Mesothelial cell of epicardium (in vitro differentiated cells): ENCODE data around the gene EPHB6. TPM values are rescaled to one million over a fixed set of nuclear protein-coding genes. Genes with fewer than 3 reads are reported as not detected.
A peak's percentile ranks its signal among the peaks of the same experiment; 100 is the strongest.

ENCODE experiments used
- DNase-seq, 2 experiments: peaks; one replicate each; pipeline ENCODE4 v3.0.0; 2021; ENCODE audit warnings: low spot score in 2 of 2; ENCODE audit not compliant: unreplicated experiment in 2 of 2
- H3K27ac Mint-ChIP-seq: 2 replicates; pipeline ENCODE4 v1.8.0; 2021; ENCODE audit warnings: mixed read lengths
- H3K27me3 Mint-ChIP-seq: 2 replicates; pipeline ENCODE4 v1.8.0; 2021; ENCODE audit warnings: low read depth, mixed read lengths
- H3K36me3 Mint-ChIP-seq: 2 replicates; pipeline ENCODE4 v1.8.0; 2021; ENCODE audit warnings: mixed read lengths
- H3K4me1 Mint-ChIP-seq: 2 replicates; pipeline ENCODE4 v1.8.0; 2021; ENCODE audit warnings: mixed read lengths
- H3K4me3 Mint-ChIP-seq: 2 replicates; pipeline ENCODE4 v1.8.0; 2021; ENCODE audit warnings: mild to moderate bottlenecking, moderate library complexity, mixed read lengths
- H3K9me3 Mint-ChIP-seq: 2 replicates; pipeline ENCODE4 v1.8.0; 2021; ENCODE audit warnings: mixed read lengths
- total RNA-seq: library from RNA; stranded (reverse); gene quantifications from 3 replicates; pipeline ENCODE4 v1.2.1, GENCODE V29; 2021
- TF ChIP-seq, protein P1 (sequence below): fragments of 200-600 bp; sonication (generic); IDR thresholded peaks from one replicate; pipeline ENCODE4 v1.5.0; 2021; ENCODE audit warnings: antibody characterized with exemption; ENCODE audit not compliant: unreplicated experiment

Gene EPHB6, protein sequence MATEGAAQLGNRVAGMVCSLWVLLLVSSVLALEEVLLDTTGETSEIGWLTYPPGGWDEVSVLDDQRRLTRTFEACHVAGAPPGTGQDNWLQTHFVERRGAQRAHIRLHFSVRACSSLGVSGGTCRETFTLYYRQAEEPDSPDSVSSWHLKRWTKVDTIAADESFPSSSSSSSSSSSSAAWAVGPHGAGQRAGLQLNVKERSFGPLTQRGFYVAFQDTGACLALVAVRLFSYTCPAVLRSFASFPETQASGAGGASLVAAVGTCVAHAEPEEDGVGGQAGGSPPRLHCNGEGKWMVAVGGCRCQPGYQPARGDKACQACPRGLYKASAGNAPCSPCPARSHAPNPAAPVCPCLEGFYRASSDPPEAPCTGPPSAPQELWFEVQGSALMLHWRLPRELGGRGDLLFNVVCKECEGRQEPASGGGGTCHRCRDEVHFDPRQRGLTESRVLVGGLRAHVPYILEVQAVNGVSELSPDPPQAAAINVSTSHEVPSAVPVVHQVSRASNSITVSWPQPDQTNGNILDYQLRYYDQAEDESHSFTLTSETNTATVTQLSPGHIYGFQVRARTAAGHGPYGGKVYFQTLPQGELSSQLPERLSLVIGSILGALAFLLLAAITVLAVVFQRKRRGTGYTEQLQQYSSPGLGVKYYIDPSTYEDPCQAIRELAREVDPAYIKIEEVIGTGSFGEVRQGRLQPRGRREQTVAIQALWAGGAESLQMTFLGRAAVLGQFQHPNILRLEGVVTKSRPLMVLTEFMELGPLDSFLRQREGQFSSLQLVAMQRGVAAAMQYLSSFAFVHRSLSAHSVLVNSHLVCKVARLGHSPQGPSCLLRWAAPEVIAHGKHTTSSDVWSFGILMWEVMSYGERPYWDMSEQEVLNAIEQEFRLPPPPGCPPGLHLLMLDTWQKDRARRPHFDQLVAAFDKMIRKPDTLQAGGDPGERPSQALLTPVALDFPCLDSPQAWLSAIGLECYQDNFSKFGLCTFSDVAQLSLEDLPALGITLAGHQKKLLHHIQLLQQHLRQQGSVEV
- 28.0 to 30.9 TPM (median 28.9 TPM) in 3 replicates for total RNA-seq

DNA sequence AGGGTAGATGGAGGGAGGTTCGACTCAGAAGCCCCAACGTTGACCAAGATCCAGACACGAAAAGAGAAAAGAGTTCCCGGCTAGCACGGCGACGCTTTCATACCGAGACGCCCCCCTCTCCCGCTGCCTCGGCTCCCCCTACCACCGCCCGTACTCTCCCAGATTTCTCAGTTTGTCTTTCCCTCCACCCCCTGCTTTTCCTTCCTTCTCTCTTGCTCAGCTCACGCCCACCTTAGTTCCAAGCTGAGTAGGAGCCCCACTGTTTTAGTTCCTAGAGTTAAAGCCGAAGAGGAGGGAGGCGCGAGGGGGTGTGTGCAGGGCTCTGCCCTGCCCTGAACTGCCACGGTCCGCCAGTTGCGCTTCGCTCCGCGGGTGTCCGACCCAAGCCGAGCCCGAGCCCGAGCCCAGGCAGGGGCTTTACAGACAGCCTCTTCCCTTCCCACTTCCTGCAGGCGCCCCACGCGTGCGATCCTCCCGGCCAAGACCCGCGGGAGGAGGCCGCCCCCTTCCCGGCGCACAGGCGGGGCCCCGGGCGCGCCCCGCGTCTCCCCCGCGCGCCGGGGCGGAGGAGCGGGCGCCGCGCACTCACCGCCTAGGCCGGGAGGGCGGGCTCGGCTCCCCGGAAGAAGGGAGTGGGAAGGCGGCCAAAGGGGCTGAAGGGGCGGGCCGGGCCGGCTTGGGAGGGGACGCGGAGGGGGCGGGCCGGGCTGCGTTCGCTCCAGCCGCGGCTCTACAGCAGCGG is at the start of gene EPHB6:
TSS of gene EPHB6 (plus strand) at position 705 of the 742 bp plus-strand sequence. CDS start 8,152 bp downstream, outside the sequence.
- Mint-ChIP-seq H3K4me1 (peaks cover 22% of the 10 kb centered on the region), H3K27ac (peak within 1 kb of the TSS; percentile 90), H3K36me3 (no peaks in the 10 kb centered on the region), H3K4me3 (peak within 1 kb of the TSS; percentile 93), H3K9me3 (no peaks in the 10 kb centered on the region), H3K27me3 (peaks cover 16% of the 10 kb centered on the region)
- TF ChIP-seq, protein P1, sequence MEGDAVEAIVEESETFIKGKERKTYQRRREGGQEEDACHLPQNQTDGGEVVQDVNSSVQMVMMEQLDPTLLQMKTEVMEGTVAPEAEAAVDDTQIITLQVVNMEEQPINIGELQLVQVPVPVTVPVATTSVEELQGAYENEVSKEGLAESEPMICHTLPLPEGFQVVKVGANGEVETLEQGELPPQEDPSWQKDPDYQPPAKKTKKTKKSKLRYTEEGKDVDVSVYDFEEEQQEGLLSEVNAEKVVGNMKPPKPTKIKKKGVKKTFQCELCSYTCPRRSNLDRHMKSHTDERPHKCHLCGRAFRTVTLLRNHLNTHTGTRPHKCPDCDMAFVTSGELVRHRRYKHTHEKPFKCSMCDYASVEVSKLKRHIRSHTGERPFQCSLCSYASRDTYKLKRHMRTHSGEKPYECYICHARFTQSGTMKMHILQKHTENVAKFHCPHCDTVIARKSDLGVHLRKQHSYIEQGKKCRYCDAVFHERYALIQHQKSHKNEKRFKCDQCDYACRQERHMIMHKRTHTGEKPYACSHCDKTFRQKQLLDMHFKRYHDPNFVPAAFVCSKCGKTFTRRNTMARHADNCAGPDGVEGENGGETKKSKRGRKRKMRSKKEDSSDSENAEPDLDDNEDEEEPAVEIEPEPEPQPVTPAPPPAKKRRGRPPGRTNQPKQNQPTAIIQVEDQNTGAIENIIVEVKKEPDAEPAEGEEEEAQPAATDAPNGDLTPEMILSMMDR, result no peak
- peak; percentile 71 to 89 for DNase-seq

DNA sequence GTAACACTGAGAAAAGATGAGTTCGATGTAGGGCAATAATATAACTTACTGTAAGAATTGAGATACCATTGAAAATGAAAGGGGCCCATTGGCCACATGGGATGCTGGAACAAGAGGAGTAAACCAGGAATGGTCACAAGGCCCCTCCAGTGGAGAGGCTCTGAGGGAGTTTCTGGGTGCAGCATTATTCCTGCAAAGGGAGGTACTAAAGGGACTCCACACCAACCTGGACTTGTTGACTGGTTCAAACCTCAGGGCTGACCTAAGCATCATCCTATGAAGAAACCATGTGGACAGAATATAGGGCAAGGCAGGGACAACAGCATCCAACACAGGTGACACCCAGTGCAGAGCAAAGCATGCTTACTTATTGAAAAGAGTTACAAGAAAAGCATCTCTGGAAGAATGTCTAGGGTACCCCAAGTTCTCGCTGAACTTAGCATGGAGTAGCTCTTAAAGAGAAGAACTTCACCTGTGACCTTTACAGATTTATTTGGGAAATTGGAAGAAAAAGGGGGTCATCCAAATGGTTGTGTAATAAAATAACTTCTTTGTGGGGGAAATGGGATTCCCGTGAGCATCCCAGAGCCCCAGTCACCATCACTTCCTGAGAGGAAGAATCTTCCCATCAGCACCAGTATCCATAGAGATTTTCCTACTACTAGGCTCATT is 49.4 kb upstream of the EPHB6 start:
- Mint-ChIP-seq H3K36me3 (no peaks in the 10 kb centered on the region), H3K9me3 (no peaks in the 10 kb centered on the region), H3K4me3 (no peak overlapping the region), H3K27me3 (peaks cover 46% of the 10 kb centered on the region), H3K27ac (no peak overlapping the region), H3K4me1 (no peaks in the 10 kb centered on the region)
- no peak for DNase-seq
- TF ChIP-seq, protein P1, result no peak

DNA sequence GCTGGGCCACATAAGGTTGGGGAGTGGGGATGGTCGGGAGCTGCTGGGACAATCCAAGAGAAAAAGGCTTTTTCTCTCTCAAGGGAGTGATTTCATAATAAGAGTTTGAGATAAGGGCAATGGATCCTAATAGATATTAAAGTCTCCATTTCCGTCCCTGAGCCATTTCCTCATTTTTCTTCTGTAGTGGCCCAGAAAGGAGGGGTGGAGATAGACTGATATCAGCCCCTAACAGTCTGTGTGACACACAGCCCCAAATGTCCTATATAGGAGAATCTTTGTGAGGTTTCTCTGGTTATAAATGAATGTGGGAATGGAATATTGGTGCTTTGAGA is 48.9 kb upstream of the EPHB6 start:
- Mint-ChIP-seq H3K27ac (no peak overlapping the region), H3K4me3 (no peak overlapping the region), H3K36me3 (no peaks in the 10 kb centered on the region), H3K4me1 (no peaks in the 10 kb centered on the region), H3K27me3 (peaks cover 41% of the 10 kb centered on the region), H3K9me3 (no peaks in the 10 kb centered on the region)
- TF ChIP-seq, protein P1, result no peak
- no peak for DNase-seq

DNA sequence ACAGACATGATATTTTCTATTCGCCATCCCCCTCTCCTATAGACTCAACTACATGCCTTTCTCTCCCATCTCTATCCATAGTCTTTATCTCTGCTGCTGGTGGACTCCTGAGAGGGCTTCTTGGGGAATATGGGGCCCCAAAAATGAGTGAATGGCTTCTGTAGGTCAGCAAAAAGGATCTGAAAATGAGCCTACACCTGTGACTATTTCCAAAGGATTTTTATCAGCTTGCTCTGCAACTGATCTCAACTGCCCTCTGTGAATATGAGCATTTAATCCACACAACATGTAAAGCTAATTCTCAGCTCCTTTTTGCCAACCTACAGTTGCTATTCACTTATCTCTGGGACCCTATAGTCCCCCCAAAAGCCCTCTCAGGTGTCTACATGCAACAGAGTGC is 47.9 kb upstream of the EPHB6 start:
- Mint-ChIP-seq H3K9me3 (no peaks in the 10 kb centered on the region), H3K4me3 (no peak overlapping the region), H3K27me3 (peaks cover 39% of the 10 kb centered on the region), H3K27ac (no peak overlapping the region), H3K4me1 (no peaks in the 10 kb centered on the region), H3K36me3 (no peaks in the 10 kb centered on the region)
- TF ChIP-seq, protein P1, result no peak
- DNase-seq, result no peak
